ENCODE measurements around the gene FNTB.

The FNTB gene

GRCh38 chr14:64986648-64987437, at the start of gene FNTB:
Gene FNTB (plus strand): TSS chr14:64986895. CDS start chr14:64986954, 59 bp downstream.
- TF ChIP-seq TAF1 (IDR thresholded peaks at IDR 0.05; ENCODE audit: low read depth) (peak; percentile 75), REST (IDR thresholded peaks at IDR 0.05; ENCODE audit: low read depth) (no peak), RAD21 (IDR thresholded peaks at IDR 0.05; ENCODE audit: low read depth) (peak; percentile 76), TCF12 (IDR thresholded peaks at IDR 0.05; ENCODE audit: low read depth) (peak; percentile 69; the same call in 1 of the 2 replicates), USF1 (IDR thresholded peaks at IDR 0.05) (no peak), EP300 (IDR thresholded peaks at IDR 0.05; ENCODE audit: borderline replicate concordance) (0 out of 2 replicates have a peak, but pooled peaks have one; percentile 11), ZBTB7A (IDR thresholded peaks at IDR 0.05; ENCODE audit: low read depth) (0 out of 2 replicates have a peak, but pooled peaks have one; percentile 63), MAX (IDR thresholded peaks at IDR 0.05) (peak; percentile 94), CREB1 (IDR thresholded peaks at IDR 0.05; ENCODE audit: low read depth) (peak; percentile 44), EGR1 (IDR thresholded peaks at IDR 0.05) (no peak), TEAD4 (IDR thresholded peaks at IDR 0.05) (peak; percentile 10; the same call in 1 of the 2 replicates), FOXM1 (IDR thresholded peaks at IDR 0.05; ENCODE audit: borderline replicate concordance, low read depth) (0 out of 2 replicates have a peak, but pooled peaks have one; percentile 47), CEBPB (IDR thresholded peaks at IDR 0.05) (peak; percentile 57; the same call in 1 of the 2 replicates), NFIC (IDR thresholded peaks at IDR 0.05) (peak; percentile 25; the same call in 1 of the 2 replicates), YY1 (IDR thresholded peaks at IDR 0.05; ENCODE audit: low read depth) (peak; percentile 65; the same call in 1 of the 2 replicates)

GRCh38 chr14:64937171-64937820, 49.4 kb upstream of the FNTB start:
- TF ChIP-seq TAF1 (IDR thresholded peaks at IDR 0.05; ENCODE audit: low read depth): no peak
- TF ChIP-seq EP300 (IDR thresholded peaks at IDR 0.05; ENCODE audit: borderline replicate concordance): no peak
- no peak for TF ChIP-seq CREB1 (IDR thresholded peaks at IDR 0.05; ENCODE audit: low read depth)
- TF ChIP-seq MAX (IDR thresholded peaks at IDR 0.05): no peak

- TF ChIP-seq RAD21 (IDR thresholded peaks at IDR 0.05; ENCODE audit: low read depth) (peak; percentile 55; the same call in 1 of the 2 replicates), TCF12 (IDR thresholded peaks at IDR 0.05; ENCODE audit: low read depth) (no peak)
Measured at GRCh38 chr14:64937821-64938193, 48.9 kb upstream of the FNTB start.

- TF ChIP-seq TCF12 (IDR thresholded peaks at IDR 0.05; ENCODE audit: low read depth) (no peak), EGR1 (IDR thresholded peaks at IDR 0.05) (no peak), YY1 (IDR thresholded peaks at IDR 0.05; ENCODE audit: low read depth) (no peak), FOXM1 (IDR thresholded peaks at IDR 0.05; ENCODE audit: borderline replicate concordance, low read depth) (no peak), USF1 (IDR thresholded peaks at IDR 0.05) (no peak), CREB1 (IDR thresholded peaks at IDR 0.05; ENCODE audit: low read depth) (no peak), ZBTB7A (IDR thresholded peaks at IDR 0.05; ENCODE audit: low read depth) (no peak), MAX (IDR thresholded peaks at IDR 0.05) (no peak), NFIC (IDR thresholded peaks at IDR 0.05) (no peak), CEBPB (IDR thresholded peaks at IDR 0.05) (no peak), TEAD4 (IDR thresholded peaks at IDR 0.05) (no peak), RAD21 (IDR thresholded peaks at IDR 0.05; ENCODE audit: low read depth) (no peak), EP300 (IDR thresholded peaks at IDR 0.05; ENCODE audit: borderline replicate concordance) (no peak), REST (IDR thresholded peaks at IDR 0.05; ENCODE audit: low read depth) (no peak)
Measured at GRCh38 chr14:64938972-64939816, 47.5 kb upstream of the FNTB start.
